GM12878 (cell line): Measurements from ENCODE around the gene MYH7. TPM values are rescaled to one million over a fixed set of nuclear protein-coding genes. Genes with fewer than 3 reads are reported as not detected.

ENCODE experiments used
- ATAC-seq: fragments of 200-7000 bp; cut with Tn5 transposase; 3 replicates; pipeline ENCODE4 v1.9.1; 2020; ENCODE audit warnings: mild to moderate bottlenecking, moderate library complexity
- BruUV-seq: library from RNA; stranded (reverse); fragments of 400-500 nt; replicated peaks from 2 replicates; lab custom pipeline; 2021; lab: Mats Ljungman, UMichigan
- CTCF ChIA-PET: fragments of 300-600 bp; sonication (Branson Sonifier 250); formaldehyde crosslinking; extraction: SDS; loops from one replicate; lab custom pipeline; 2021; ENCODE audit warnings: inconsistent platforms; lab: Yijun Ruan, JAX
- POLR2A ChIA-PET: fragments of 350-600 bp; formaldehyde crosslinking; extraction: SDS; loops from one replicate; lab custom pipeline; 2021; ENCODE audit warnings: inconsistent platforms; lab: Charles Lee
- RAD21 ChIA-PET: fragments of 300-600 bp; sonication (Branson Sonifier 250); formaldehyde crosslinking; loops from one replicate; lab custom pipeline; 2023; ENCODE audit warnings: antibody characterized with exemption; ENCODE audit not compliant: unreplicated experiment; lab: Charles Lee
- SMC1A ChIA-PET: fragments of 300-600 bp; sonication (Branson Sonifier 250); formaldehyde crosslinking; loops from one replicate; lab custom pipeline; 2023; ENCODE audit not compliant: unreplicated experiment, uncharacterized antibody; lab: Charles Lee
- DNase-seq: peaks from one replicate; pipeline ENCODE4 v3.0.0-alpha.2; 2011; ENCODE audit warnings: low read depth, low spot score
- FAIRE-seq: peaks from 3 replicates; lab custom pipeline; 2011; peaks lifted over from hg19 to GRCh38; lab: Jason Lieb, UNC
- H2AFZ ChIP-seq: 2 replicates; pipeline ENCODE4 v1.6.0; 2011; ENCODE audit warnings: low read depth, low read length, control low read depth; ENCODE audit not compliant: control insufficient read depth
- H3K27ac ChIP-seq: 2 replicates; pipeline ENCODE4 v1.5.1; 2011; ENCODE audit warnings: control low read depth; ENCODE audit not compliant: control insufficient read depth, insufficient read depth
- H3K27me3 ChIP-seq, 2 experiments: replicated peaks in 1 of 2; 2 replicates each; pipeline versions ENCODE4 v1.6.0 to v1.6.1; 2011; ENCODE audit warnings: low read length in 1 of 2; ENCODE audit not compliant: control insufficient read depth in 2 of 2, insufficient read depth in 2 of 2
- H3K36me3 ChIP-seq, 2 experiments: 2 replicates each; pipeline ENCODE4 v1.5.1; 2011; ENCODE audit warnings: low read length in 1 of 2; ENCODE audit not compliant: control insufficient read depth in 2 of 2, insufficient read depth in 2 of 2
- H3K4me1 ChIP-seq: 2 replicates; pipeline ENCODE4 v1.6.1; 2011; ENCODE audit warnings: mild to moderate bottlenecking, low read length, moderate library complexity, mixed read lengths; ENCODE audit not compliant: control insufficient read depth, insufficient read depth
- H3K4me2 ChIP-seq: 2 replicates; pipeline ENCODE4 v1.6.0; 2011; ENCODE audit warnings: control low read depth; ENCODE audit not compliant: control insufficient read depth, insufficient read depth
- H3K4me3 ChIP-seq: fragments of 200-600 bp; sonication (generic); 2 replicates; pipeline ENCODE4 v1.5.1; 2016
- H3K79me2 ChIP-seq: 2 replicates; pipeline ENCODE4 v1.6.0; 2011; ENCODE audit warnings: low read length; ENCODE audit not compliant: control insufficient read depth, insufficient read depth
- H3K9ac ChIP-seq: 2 replicates; pipeline ENCODE4 v1.8.0; 2011; ENCODE audit warnings: low read length, control low read depth, mixed read lengths; ENCODE audit not compliant: control insufficient read depth, insufficient read depth
- H3K9me3 ChIP-seq: replicated peaks from 3 replicates; pipeline ENCODE4 v1.5.1; 2011; ENCODE audit warnings: mild to moderate bottlenecking, low read length; ENCODE audit not compliant: control insufficient read depth, insufficient read depth
- H4K20me1 ChIP-seq: 2 replicates; pipeline ENCODE4 v1.6.0; 2011; ENCODE audit not compliant: control insufficient read depth, insufficient read depth
- ASH2L ChIP-seq: fragments of 300-600, 200-600 bp; sonication (generic); IDR thresholded peaks from 2 replicates; pipeline ENCODE4 v1.6.1; 2017; ENCODE audit warnings: low read depth, mild to moderate bottlenecking, borderline replicate concordance
- CBX5 ChIP-seq: sonication (generic); IDR thresholded peaks from 2 replicates; pipeline ENCODE4 v1.6.1; 2016; ENCODE audit warnings: low read depth, moderate library complexity, mild to moderate bottlenecking, inconsistent platforms
- FOS ChIP-seq: IDR thresholded peaks from 3 replicates; pipeline ENCODE4 v1.6.1; 2011; ENCODE audit warnings: borderline replicate concordance; ENCODE audit not compliant: insufficient read length; ENCODE audit errors: extremely low read depth
- HDAC2 ChIP-seq: fragments of 200-600 bp; sonication (generic); IDR thresholded peaks from 2 replicates; pipeline ENCODE4 v1.6.1; 2017
- HDAC6 ChIP-seq: fragments of 200-600 bp; sonication (generic); IDR thresholded peaks from one replicate; pipeline ENCODE4 v1.8.0; 2017; ENCODE audit warnings: antibody characterized with exemption; ENCODE audit not compliant: unreplicated experiment
- JUND ChIP-seq: IDR thresholded peaks from 2 replicates; pipeline ENCODE4 v1.6.1; 2012; ENCODE audit warnings: low read depth, mild to moderate bottlenecking, low read length, improper control_type of control experiment, moderate library complexity
- MYB ChIP-seq: fragments of 150-350 bp; IDR thresholded peaks from 2 replicates; pipeline ENCODE4 v1.6.1; 2014; ENCODE audit warnings: mild to moderate bottlenecking, low read depth, low read length, borderline replicate concordance
- NFYA ChIP-seq: IDR thresholded peaks from 2 replicates; pipeline ENCODE4 v1.6.1; 2011; ENCODE audit warnings: low read depth, mild to moderate bottlenecking, low read length, improper control_type of control experiment, borderline replicate concordance
- NRF1 ChIP-seq: conservative IDR thresholded peaks from 2 replicates; pipeline ENCODE4 v1.6.1; 2011; ENCODE audit warnings: mild to moderate bottlenecking, low read depth, low read length, improper control_type of control experiment
- PAX5 ChIP-seq: IDR thresholded peaks from 2 replicates; pipeline ENCODE4 v1.6.1; 2011; ENCODE audit warnings: low read depth, low read length, borderline replicate concordance
- SRF ChIP-seq, 2 experiments: IDR thresholded peaks; 2 replicates each; pipeline ENCODE4 v1.6.1; 2011; ENCODE audit warnings: low read depth in 2 of 2, low read length in 2 of 2, mild to moderate bottlenecking in 1 of 2, moderate library complexity in 1 of 2
- TAF1 ChIP-seq: IDR thresholded peaks from 2 replicates; pipeline ENCODE4 v1.6.1; 2011; ENCODE audit warnings: mild to moderate bottlenecking, low read depth, low read length, borderline replicate concordance
- TBL1XR1 ChIP-seq: IDR thresholded peaks from 2 replicates; pipeline ENCODE4 v1.6.1; 2012; ENCODE audit warnings: low read depth, low read length, improper control_type of control experiment
- ZSCAN29 ChIP-seq: fragments of 450-650 bp; IDR thresholded peaks from 2 replicates; pipeline ENCODE4 v1.6.1; 2017; ENCODE audit warnings: mild to moderate bottlenecking, moderate library complexity
- whole genome bisulfite sequencing: methylation state at CpG from one replicate; pipeline ENCODE4 v1.1.6; 2016; ENCODE audit warnings: low lambda C conversion rate; ENCODE audit not compliant: insufficient replicate concordance, insufficient coverage; ENCODE audit errors: missing lambda C conversion rate; 5-methylcytosine and 5-hydroxymethylcytosine counted together
- in situ Hi-C: fragments of 300-500 bp; cut with MboI; formaldehyde crosslinking; loops from 9 replicates; pipeline ENCODE4 v1.14.3; 2018; ENCODE audit warnings: mixed read lengths
- intact Hi-C: fragments of 100-400 bp; cut with micrococcal nuclease; formaldehyde crosslinking; loops from one replicate; pipeline ENCODE4 v1.14.2; 2022; ENCODE audit not compliant: unreplicated experiment
- polyA plus RNA-seq, 11 experiments: library from polyadenylated mRNA; depleted of rRNA in 4 of 11; unstranded in 6 of 11; stranded (reverse) in 5 of 11; fragments of >200 nt; fragmentation: Nextera tagmentation in 4 of 11; fragmentation: Illumina TruSeq in 1 of 11; extraction: Ambion mirVana in 4 of 11; extraction: Trizol in 1 of 11; gene quantifications; 1 replicate in 1 of 11; 2 replicates in 10 of 11; pipeline versions ENCODE4 v1.2.1 to v1.2.3, GENCODE V29; 2011 to 2016; ENCODE audit warnings: inconsistent platforms in 2 of 11, missing spikeins in 2 of 11, low read depth in 1 of 11
- total RNA-seq, 4 experiments: library from RNA; depleted of rRNA in 3 of 4; stranded (reverse); fragments of >200 nt in 3 of 4; fragmentation: Illumina TruSeq in 1 of 4; extraction: Trizol in 1 of 4; gene quantifications; 2 replicates each; pipeline versions ENCODE4 v1.2.1 to v1.2.3, GENCODE V29; 2013 to 2021
- TF ChIP-seq, protein P1 (sequence below): IDR thresholded peaks from 2 replicates; pipeline ENCODE4 v1.6.1; 2012; ENCODE audit warnings: low read depth, low read length, improper control_type of control experiment

The MYH7 gene
- total and polyA plus RNA-seq, 10 of the 15 experiments (the other 5 are each of a cell fraction or from before 2014, with no cell fraction given) = 0.04 to 0.10 (median 0.05) TPM; not detected in 4

DNA sequence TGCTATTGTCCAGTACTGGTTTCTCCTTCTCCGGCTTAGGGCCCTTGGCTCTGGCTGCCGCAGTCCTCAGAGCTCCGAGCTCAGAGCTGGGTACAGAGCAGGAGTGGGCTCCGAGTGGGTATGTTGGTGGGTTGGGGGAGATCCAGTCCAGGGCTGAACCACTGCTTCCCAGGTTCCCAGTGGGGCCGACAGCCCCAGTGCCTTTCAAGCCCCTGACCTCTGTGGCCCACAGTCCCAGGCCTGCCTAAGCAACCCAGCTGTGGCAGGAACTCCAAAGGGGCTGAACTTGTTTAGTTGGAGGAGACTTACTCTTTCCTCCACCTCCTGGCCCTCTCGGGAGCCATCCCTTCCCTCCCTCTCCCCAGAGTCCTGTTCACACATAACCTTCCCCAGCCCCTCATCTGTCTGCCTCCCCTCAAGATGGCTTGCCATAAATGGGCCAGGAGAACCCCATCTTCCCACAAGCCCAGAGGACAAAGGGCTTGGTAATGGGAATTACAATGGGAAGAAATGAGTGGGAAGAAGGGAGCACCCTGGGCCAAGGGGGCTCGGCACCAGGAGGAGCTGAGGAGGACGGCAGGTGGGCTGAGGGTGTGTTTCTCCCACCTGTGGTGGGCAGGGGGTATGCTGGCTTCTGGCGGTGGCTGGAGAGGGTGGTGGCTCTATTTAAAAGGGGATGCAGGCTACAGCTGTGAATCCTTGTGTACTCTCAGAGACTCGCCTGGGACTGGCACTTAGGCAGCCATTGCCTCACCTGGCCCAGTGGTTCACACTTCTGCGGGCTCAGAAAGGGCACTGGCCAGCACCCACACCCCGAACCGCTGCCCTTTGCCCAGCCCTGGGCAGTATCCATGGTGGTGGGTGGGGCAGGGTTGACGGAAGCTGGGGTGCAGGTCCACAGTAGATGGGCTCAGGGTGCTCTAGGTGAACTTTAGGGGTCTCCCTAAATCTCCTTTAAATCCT, 23.6 kb downstream of the MYH7 start:
- DNase-seq = no peak
- no peak overlapping the region for H3K4me2 ChIP-seq
- ChIA-PET POLR2A (no interaction called here), SMC1A (interaction anchor here (0.7 kb wide), 1 partner anchor 176 kb away, joined by 3 read pairs; no protein-coding TSS in a partner anchor), CTCF (interaction anchor here (1.7 kb wide), 1 partner anchor 32 kb away, joined by 3 read pairs; no protein-coding TSS in a partner anchor), RAD21 (no interaction called here)
- H3K9me3 ChIP-seq = no peaks in the 10 kb centered on the region
- WGBS = 39% methylated on average over 12 of the region's 14 CpGs
- peaks cover 0 to 3% of the 10 kb centered on the region in 2 experiments; a peak in 2 of 4 replicates for H3K27me3 ChIP-seq
- no peak overlapping the region for H3K4me3 ChIP-seq
- ATAC-seq = no peak
- no peak for FAIRE-seq
- no peaks in the 10 kb centered on the region for H3K4me1 ChIP-seq
- H3K36me3 ChIP-seq = no peaks in the 10 kb centered on the region
- no peaks in the 10 kb centered on the region for H4K20me1 ChIP-seq
- TF ChIP-seq ASH2L (no peak), PAX5 (no peak), SRF (IDR thresholded peaks at IDR 0.05; ENCODE audit: low read depth in 2 of 2, low read length in 2 of 2) (no peak), MYB (no peak), CBX5 (no peak), HDAC2 (no peak), TBL1XR1 (no peak), NFYA (no peak), HDAC6 (no peak), FOS (no peak), ZSCAN29 (no peak), JUND (no peak), NRF1 (no peak), TAF1 (no peak)
- TF ChIP-seq, protein P1, sequence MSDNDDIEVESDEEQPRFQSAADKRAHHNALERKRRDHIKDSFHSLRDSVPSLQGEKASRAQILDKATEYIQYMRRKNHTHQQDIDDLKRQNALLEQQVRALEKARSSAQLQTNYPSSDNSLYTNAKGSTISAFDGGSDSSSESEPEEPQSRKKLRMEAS = no peak
- H3K9ac ChIP-seq = no peak overlapping the region
- no peak overlapping the region for H3K27ac ChIP-seq
- intact Hi-C loops = no loop called here
- H2AFZ ChIP-seq = no peak overlapping the region
- BruUV-seq = no TSS peak
- in situ Hi-C loops = no loop called here
- H3K79me2 ChIP-seq = no peaks in the 10 kb centered on the region
